HUES6 (cell line): ENCODE results near the gene FBLN1.
"Not testable (repeated sequence)": the region's sequence is repeated elsewhere in the genome, so short reads cannot be mapped to it uniquely, and the experiment has no call there.

ENCODE experiments used
- H3K27ac ChIP-seq: 2 replicates; pipeline ENCODE4 v1.7.0; 2013; ENCODE audit warnings: low read depth, mild to moderate bottlenecking, low read length, inconsistent platforms
- H3K27me3 ChIP-seq: 2 replicates; pipeline ENCODE4 v1.6.1; 2013; ENCODE audit warnings: low read length; ENCODE audit not compliant: control insufficient read depth, insufficient read depth
- H3K36me3 ChIP-seq: 2 replicates; pipeline ENCODE4 v1.6.1; 2013; ENCODE audit warnings: low read length; ENCODE audit not compliant: control insufficient read depth, insufficient read depth
- H3K4me1 ChIP-seq: 2 replicates; pipeline ENCODE4 v1.6.1; 2013; ENCODE audit warnings: low read length; ENCODE audit not compliant: control insufficient read depth, insufficient read depth
- H3K4me3 ChIP-seq: 2 replicates; pipeline ENCODE4 v1.5.1; 2013; ENCODE audit warnings: low read depth, low read length
- H3K9ac ChIP-seq: one replicate; pipeline ENCODE4 v1.6.1; 2013; ENCODE audit warnings: mild to moderate bottlenecking, low read length
- H3K9me3 ChIP-seq: 2 replicates; pipeline ENCODE4 v1.6.1; 2013; ENCODE audit warnings: low read depth, low read length; ENCODE audit not compliant: control insufficient read depth, insufficient read depth

The FBLN1 gene

DNA sequence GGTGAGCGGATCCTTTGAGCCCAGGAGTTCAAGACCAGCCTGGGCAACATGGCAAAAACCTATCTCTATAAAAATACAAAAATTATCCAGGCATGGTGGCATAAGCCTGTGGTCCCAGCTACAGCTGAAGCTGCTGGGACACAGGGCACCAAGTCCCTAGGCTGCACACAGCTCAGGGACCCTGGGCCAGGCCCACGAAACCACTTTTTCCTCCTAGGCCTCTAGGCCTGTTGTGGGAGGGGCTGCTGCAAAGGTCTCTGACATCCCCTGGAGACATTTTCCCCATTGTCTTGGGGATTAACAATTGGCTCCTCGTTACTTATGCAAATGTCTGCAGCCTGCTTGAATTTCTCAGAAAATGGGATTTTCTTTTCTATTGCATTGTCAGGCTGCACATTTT, 39.0 kb upstream of the FBLN1 start:
- H3K4me3 ChIP-seq, H3K27me3 ChIP-seq, H3K4me1 ChIP-seq, H3K9ac ChIP-seq, H3K36me3 ChIP-seq, H3K27ac ChIP-seq: not testable (repeated sequence)
- H3K9me3 ChIP-seq: peaks cover 18% of the 10 kb centered on the region

DNA sequence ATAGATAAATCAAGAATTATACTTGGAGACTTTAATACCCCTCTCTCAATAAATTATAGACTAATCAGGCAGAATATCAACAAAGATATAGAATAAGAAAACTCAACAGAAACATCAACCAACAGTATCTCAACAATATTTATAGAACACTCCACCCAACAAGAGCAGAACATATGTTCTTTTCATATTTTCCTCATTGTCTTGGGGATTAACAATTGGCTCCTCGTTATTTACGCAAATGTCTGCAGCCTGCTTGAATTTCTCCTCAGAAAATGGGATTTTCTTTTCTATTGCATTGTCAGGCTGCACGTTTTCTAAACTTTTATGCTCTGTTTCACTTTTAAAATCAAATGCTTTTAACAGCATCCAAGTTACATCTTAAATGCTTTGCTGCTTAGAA, 37.0 kb upstream of the FBLN1 start:
- Histone ChIP-seq H3K9ac (no peak overlapping the region), H3K4me1 (peaks cover 17% of the 10 kb centered on the region), H3K4me3 (no peak overlapping the region), H3K27me3 (no peaks in the 10 kb centered on the region), H3K36me3 (no peaks in the 10 kb centered on the region), H3K9me3 (peaks cover 18% of the 10 kb centered on the region), H3K27ac (no peak overlapping the region)

DNA sequence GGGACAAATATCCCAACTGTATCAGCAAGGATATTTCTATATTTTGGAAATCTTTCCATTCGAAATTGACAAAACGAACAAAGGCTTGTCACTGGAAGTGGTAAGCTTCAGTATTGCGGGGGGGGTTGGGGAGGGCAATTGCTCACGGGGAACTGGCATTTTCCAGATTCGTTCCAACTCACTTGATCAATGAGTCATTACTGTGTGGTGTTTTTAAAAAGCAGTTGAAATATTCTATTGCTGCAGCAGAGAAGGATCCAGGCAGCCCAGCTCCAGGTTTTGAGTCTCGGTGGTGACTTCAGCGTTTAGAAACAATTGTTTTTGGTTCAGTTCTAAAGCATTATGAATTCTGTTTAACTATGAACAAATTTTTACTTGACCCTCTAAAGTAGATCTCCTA, 33.8 kb upstream of the FBLN1 start:
- no peak overlapping the region for H3K4me3 ChIP-seq
- H3K4me1 ChIP-seq: peaks cover 22% of the 10 kb centered on the region
- H3K36me3 ChIP-seq: no peaks in the 10 kb centered on the region
- no peak overlapping the region for H3K9ac ChIP-seq
- H3K27ac ChIP-seq: 0 out of 2 replicates have a peak overlapping the region, but pooled peaks have one; percentile 9
- H3K27me3 ChIP-seq: no peaks in the 10 kb centered on the region
- H3K9me3 ChIP-seq: peaks cover 13% of the 10 kb centered on the region

DNA sequence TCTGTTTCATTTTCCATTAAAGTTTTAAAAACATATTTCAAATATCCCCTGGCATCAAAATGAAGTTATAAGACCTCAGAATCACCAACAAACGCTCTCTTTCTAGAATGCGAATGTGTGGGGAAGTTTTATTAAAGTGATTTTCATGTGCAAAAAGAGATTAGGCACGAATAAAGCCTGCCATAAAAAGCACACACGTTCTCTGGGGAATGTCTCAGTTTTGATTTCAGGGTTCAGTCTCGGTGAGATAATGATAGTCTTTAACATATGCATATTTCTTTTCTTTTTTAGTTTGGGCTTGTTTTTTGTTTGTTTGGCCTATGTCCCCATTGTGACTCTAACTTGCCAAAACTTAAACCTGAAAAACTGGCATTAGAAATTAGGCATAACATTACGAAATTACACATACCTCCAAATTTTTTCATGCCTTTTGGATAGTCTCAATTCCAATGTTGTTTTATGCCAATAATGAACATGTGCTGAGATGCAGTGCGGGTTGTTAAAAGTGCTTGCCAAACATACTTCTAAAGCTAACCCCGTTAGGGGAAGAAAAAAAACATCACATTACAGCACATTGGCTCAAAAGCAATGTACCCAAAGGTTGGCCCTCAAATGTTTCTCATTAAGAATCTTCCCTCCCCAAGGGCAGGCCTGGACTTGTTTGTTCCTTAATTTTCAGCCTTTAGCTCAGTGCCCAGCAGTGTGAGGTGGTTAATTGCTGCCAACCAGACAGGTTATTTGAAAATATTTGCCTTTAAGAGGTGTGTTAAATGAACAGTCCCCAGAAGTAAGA, 33.2 kb upstream of the FBLN1 start:
- H3K4me3 ChIP-seq: no peak overlapping the region
- H3K9ac ChIP-seq: no peak overlapping the region
- no peaks in the 10 kb centered on the region for H3K27me3 ChIP-seq
- no peaks in the 10 kb centered on the region for H3K36me3 ChIP-seq
- peaks cover 24% of the 10 kb centered on the region for H3K4me1 ChIP-seq
- 0 out of 2 replicates have a peak overlapping the region, but pooled peaks have one; percentile 30 for H3K27ac ChIP-seq
- H3K9me3 ChIP-seq: peaks cover 12% of the 10 kb centered on the region

- H3K36me3 ChIP-seq: no peaks in the 10 kb centered on the region
- H3K9ac ChIP-seq: no peak overlapping the region
These were observed 31.8 kb upstream of the FBLN1 start for GRCh38 chr22:45470871-45471270.

DNA sequence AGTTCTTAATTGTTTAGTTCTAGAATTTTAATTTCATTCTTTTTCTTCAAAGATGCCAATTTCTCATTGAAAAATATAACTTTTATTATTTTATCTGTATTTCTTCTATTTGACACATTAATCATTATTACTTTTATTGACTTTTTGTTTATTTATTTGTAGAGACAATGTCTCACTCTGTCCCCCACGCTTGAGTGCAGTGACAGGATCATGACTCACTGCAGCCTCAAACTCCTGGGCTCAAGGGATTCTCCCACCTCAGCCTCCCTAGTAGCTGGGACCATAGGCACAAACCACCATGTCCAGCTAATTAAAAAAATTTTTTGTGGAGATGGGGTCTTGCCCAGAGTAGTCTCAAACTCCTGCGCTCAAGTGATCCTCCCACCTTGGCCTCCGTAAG, 30.3 kb upstream of the FBLN1 start:
- Histone ChIP-seq H3K4me1 (peaks cover 24% of the 10 kb centered on the region), H3K27ac (no peak overlapping the region), H3K36me3 (no peaks in the 10 kb centered on the region), H3K9ac (no peak overlapping the region), H3K27me3 (no peaks in the 10 kb centered on the region), H3K4me3 (no peak overlapping the region), H3K9me3 (peaks cover 10% of the 10 kb centered on the region)

More at GRCh38 chr22:45470871-45471270, 31.8 kb upstream of the FBLN1 start:
- no peak overlapping the region for H3K4me3 ChIP-seq
- peaks cover 12% of the 10 kb centered on the region for H3K9me3 ChIP-seq
- no peak overlapping the region for H3K27ac ChIP-seq
- no peaks in the 10 kb centered on the region for H3K27me3 ChIP-seq
- peaks cover 24% of the 10 kb centered on the region for H3K4me1 ChIP-seq

- no peaks in the 10 kb centered on the region; the same call in 1 of the 2 replicates for H3K27me3 ChIP-seq
- H3K4me3 ChIP-seq: no peak overlapping the region
- no peaks in the 10 kb centered on the region for H3K9me3 ChIP-seq
- H3K9ac ChIP-seq: no peak overlapping the region
- H3K4me1 ChIP-seq: peaks cover 24% of the 10 kb centered on the region
- H3K36me3 ChIP-seq: no peaks in the 10 kb centered on the region
- H3K27ac ChIP-seq: no peak overlapping the region
These were observed 29.0 kb upstream of the FBLN1 start for GRCh38 chr22:45473626-45474237.

DNA sequence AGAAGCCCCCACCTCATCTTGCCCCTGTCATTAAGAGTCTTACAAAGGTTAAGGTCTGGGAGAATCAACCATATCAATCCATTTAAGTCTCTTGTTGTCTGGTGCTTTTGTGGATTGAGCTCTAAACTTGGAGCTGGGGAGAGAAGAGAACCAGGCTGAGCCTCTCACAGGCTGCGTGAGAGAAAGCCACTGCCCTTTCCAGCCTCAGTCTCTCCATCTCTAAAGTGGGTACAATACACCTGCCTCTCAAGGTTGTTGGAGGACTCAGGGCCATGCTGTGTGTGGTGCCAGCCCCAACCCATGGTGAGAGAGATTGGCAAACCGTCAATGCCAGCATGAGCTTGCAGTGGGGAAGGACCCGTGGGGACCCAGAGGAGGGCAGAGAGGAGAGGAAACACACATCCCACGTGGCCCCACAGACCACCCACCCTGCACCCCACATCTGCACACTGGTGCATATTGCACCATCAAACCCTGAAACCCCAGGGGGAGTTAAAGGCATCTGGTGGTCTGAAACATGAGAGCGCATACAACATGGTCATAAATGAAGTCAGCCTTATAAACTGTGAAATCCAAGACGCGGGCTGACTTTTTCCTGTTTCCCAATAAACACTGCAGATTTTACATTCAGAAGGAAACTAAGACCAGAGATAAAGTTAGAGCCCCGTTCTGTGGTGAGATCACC, 27.5 kb upstream of the FBLN1 start:
- Histone ChIP-seq H3K36me3 (no peaks in the 10 kb centered on the region), H3K4me1 (peaks cover 9% of the 10 kb centered on the region), H3K27me3 (no peaks in the 10 kb centered on the region; the same call in 1 of the 2 replicates), H3K9me3 (no peaks in the 10 kb centered on the region), H3K4me3 (no peak overlapping the region), H3K27ac (no peak overlapping the region), H3K9ac (no peak overlapping the region)

DNA sequence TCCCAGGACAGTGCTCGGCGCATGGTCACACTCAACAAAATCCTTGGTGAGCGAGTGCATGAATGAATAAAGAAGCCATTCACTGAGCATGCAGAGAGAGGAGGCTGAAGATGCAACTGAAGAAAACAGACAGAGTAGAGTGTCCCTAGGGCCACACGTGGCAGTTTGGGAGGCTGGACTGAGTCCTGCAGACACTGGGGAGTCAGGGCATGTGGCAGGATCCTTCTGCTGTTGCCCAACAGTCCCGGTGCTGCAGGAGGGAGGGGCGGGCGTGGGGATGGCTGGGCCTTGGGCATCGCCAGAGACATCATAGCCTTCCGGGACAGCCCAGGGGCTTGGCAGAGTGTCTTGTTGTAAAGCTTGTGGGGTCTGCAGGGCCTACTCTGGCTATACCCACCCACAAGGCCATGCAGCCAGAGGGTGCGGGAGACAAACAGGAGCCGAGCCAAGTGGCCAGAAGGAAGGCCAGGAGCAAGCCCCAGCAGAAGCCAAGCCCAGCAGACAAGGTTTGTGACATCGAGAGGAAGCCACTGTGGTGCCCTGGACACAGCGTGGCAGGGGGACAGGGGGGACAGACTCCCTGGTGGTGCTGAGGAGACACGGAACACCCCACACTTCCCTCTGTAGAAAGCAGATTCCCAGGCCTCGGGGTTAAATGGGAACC, 26.7 kb upstream of the FBLN1 start:
- Histone ChIP-seq H3K4me1 (peaks cover 7% of the 10 kb centered on the region; the same call in 1 of the 2 replicates), H3K27ac (no peak overlapping the region), H3K9ac (no peak overlapping the region), H3K4me3 (no peak overlapping the region), H3K27me3 (no peaks in the 10 kb centered on the region; the same call in 1 of the 2 replicates), H3K36me3 (no peaks in the 10 kb centered on the region), H3K9me3 (peaks cover 8% of the 10 kb centered on the region; the same call in 1 of the 2 replicates)

DNA sequence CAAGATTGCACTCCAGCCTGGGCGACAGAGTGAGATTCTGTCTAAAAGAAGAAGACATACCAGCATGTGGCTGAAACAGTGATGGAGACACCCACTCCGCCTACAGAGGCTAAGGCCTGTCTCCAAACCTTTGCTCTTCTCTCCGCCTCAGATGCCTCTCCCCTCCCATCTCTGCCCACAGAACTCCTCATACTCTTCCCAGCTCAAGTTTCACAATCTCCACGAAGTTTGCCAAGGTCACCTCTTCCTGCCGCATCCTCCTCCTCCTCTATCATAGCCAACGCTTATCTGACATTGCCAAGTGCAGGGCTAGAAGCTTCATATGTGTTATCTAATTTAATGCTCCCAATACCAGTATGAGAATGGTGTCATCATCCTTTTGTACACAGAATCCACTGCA, 25.9 kb upstream of the FBLN1 start:
- Histone ChIP-seq H3K4me3 (no peak overlapping the region), H3K9me3 (peaks cover 10% of the 10 kb centered on the region; the same call in 1 of the 2 replicates), H3K27me3 (no peaks in the 10 kb centered on the region; the same call in 1 of the 2 replicates), H3K9ac (no peak overlapping the region), H3K27ac (no peak overlapping the region), H3K4me1 (peaks cover 7% of the 10 kb centered on the region; the same call in 1 of the 2 replicates), H3K36me3 (no peaks in the 10 kb centered on the region)
